Liver (tissue), 9 donors: ENCODE measurements around the gene NME4. TPM values are rescaled to one million over a fixed set of nuclear protein-coding genes. Genes with fewer than 3 reads are reported as not detected.

ENCODE experiments used
- DNase-seq: peaks from one replicate; pipeline ENCODE4 v3.0.0-alpha.2; 2017; ENCODE audit warnings: low spot score
- H3K27ac ChIP-seq, 2 donors: one replicate each; pipeline ENCODE4 v1.7.0; 2013; ENCODE audit warnings: inconsistent platforms in 2 of 2, low read length in 2 of 2, control low read depth in 1 of 2, low read depth in 1 of 2, mild to moderate bottlenecking in 1 of 2
- H3K27me3 ChIP-seq, 4 donors: one replicate each; pipeline versions ENCODE4 v1.6.1 to v1.7.0; 2013; ENCODE audit warnings: low read length in 3 of 4, inconsistent platforms in 1 of 4, mild to moderate bottlenecking in 1 of 4, moderate library complexity in 1 of 4; ENCODE audit not compliant: control insufficient read depth in 4 of 4, insufficient read depth in 4 of 4
- H3K36me3 ChIP-seq, 4 donors: one replicate each; pipeline versions ENCODE4 v1.6.1 to v1.7.0; 2013; ENCODE audit warnings: low read length in 3 of 4, mild to moderate bottlenecking in 3 of 4, low read depth in 1 of 4, moderate library complexity in 1 of 4; ENCODE audit not compliant: control insufficient read depth in 4 of 4, insufficient read depth in 3 of 4
- H3K4me1 ChIP-seq, 4 donors: one replicate each; pipeline versions ENCODE4 v1.6.1 to v1.7.0; 2013; ENCODE audit warnings: low read length in 3 of 4, mild to moderate bottlenecking in 3 of 4, moderate library complexity in 1 of 4; ENCODE audit not compliant: control insufficient read depth in 4 of 4, insufficient read depth in 4 of 4
- H3K4me3 ChIP-seq, 3 donors: one replicate each; pipeline versions ENCODE4 v1.6.1 to v1.7.0; 2013; ENCODE audit warnings: low read length in 3 of 3, control low read depth in 1 of 3, low read depth in 1 of 3, mild to moderate bottlenecking in 1 of 3
- H3K9ac ChIP-seq, 2 donors: one replicate each; pipeline ENCODE4 v1.7.0; 2013; ENCODE audit warnings: low read length in 2 of 2, mild to moderate bottlenecking in 2 of 2, moderate library complexity in 2 of 2, control low read depth in 1 of 2, low read depth in 1 of 2
- H3K9me3 ChIP-seq, 4 donors: one replicate each; pipeline versions ENCODE4 v1.6.1 to v1.7.0; 2013; ENCODE audit warnings: low read length in 3 of 4; ENCODE audit not compliant: control insufficient read depth in 4 of 4
- ATF3 ChIP-seq: IDR thresholded peaks from 2 replicates; pipeline ENCODE4 v1.6.1; 2016; ENCODE audit warnings: antibody characterized with exemption
- EGR1 ChIP-seq, 2 donors: IDR thresholded peaks; 2 replicates each; pipeline ENCODE4 v1.6.1; 2016 to 2018; ENCODE audit warnings: antibody characterized with exemption in 2 of 2, low read depth in 2 of 2
- FOXA1 ChIP-seq: IDR thresholded peaks from 2 replicates; pipeline ENCODE4 v1.6.1; 2016; ENCODE audit warnings: antibody characterized with exemption
- FOXA2 ChIP-seq: IDR thresholded peaks from 2 replicates; pipeline ENCODE4 v1.6.1; 2016; ENCODE audit warnings: antibody characterized with exemption
- GABPA ChIP-seq, 2 donors: IDR thresholded peaks in 1 of 2; conservative IDR thresholded peaks in 1 of 2; 2 replicates each; pipeline ENCODE4 v1.6.1; 2016; ENCODE audit warnings: antibody characterized with exemption in 2 of 2, mild to moderate bottlenecking in 1 of 2, moderate library complexity in 1 of 2
- HNF4A ChIP-seq, 2 donors: conservative IDR thresholded peaks; 2 replicates each; pipeline ENCODE4 v1.6.1; 2016; ENCODE audit warnings: antibody characterized with exemption in 2 of 2, mild to moderate bottlenecking in 2 of 2
- HNF4G ChIP-seq: IDR thresholded peaks from 2 replicates; pipeline ENCODE4 v1.6.1; 2016; ENCODE audit warnings: antibody characterized with exemption
- JUND ChIP-seq, 2 donors: IDR thresholded peaks; 2 replicates each; pipeline ENCODE4 v1.6.1; 2016; ENCODE audit warnings: antibody characterized with exemption in 2 of 2
- MAX ChIP-seq: IDR thresholded peaks from 2 replicates; pipeline ENCODE4 v1.6.1; 2016; ENCODE audit warnings: antibody characterized with exemption
- NR2F2 ChIP-seq: IDR thresholded peaks from 2 replicates; pipeline ENCODE4 v1.6.1; 2016; ENCODE audit warnings: antibody characterized with exemption
- RAD21 ChIP-seq, 2 donors: IDR thresholded peaks; 2 replicates each; pipeline ENCODE4 v1.6.1; 2016; ENCODE audit warnings: antibody characterized with exemption in 2 of 2, mild to moderate bottlenecking in 2 of 2
- REST ChIP-seq: IDR thresholded peaks from 2 replicates; pipeline ENCODE4 v1.6.1; 2016; ENCODE audit warnings: antibody characterized with exemption, mild to moderate bottlenecking
- RXRA ChIP-seq, 2 donors: IDR thresholded peaks; 2 replicates each; pipeline ENCODE4 v1.6.1; 2017 to 2018; ENCODE audit warnings: antibody characterized with exemption in 2 of 2, mild to moderate bottlenecking in 1 of 2
- SP1 ChIP-seq: IDR thresholded peaks from 2 replicates; pipeline ENCODE4 v1.6.1; 2018; ENCODE audit warnings: antibody characterized with exemption, mild to moderate bottlenecking
- TAF1 ChIP-seq: conservative IDR thresholded peaks from 2 replicates; pipeline ENCODE4 v1.6.1; 2016; ENCODE audit warnings: antibody characterized with exemption, mild to moderate bottlenecking
- YY1 ChIP-seq: IDR thresholded peaks from 2 replicates; pipeline ENCODE4 v1.6.1; 2016; ENCODE audit warnings: antibody characterized with exemption, mild to moderate bottlenecking
- WGBS: extraction: QIAGEN DNeasy Blood & Tissue Kit; methylation state at CpG from one replicate; pipeline ENCODE4 v1.1.7; 2013; 5-methylcytosine and 5-hydroxymethylcytosine counted together
- polyA plus RNA-seq, 2 donors: library from polyadenylated mRNA; stranded (reverse) in 1 of 2; unstranded in 1 of 2; fragments of 200-250 nt in 1 of 2; fragments of >200 nt in 1 of 2; fragmentation: Nextera tagmentation in 1 of 2; extraction: Ambion mirVana in 1 of 2; gene quantifications; one replicate each; pipeline versions ENCODE4 v1.2.1 to v1.2.3, GENCODE V29; 2013 to 2015
- total RNA-seq, 2 donors: library from RNA; depleted of rRNA; stranded (reverse); fragments of >200 nt; gene quantifications; one replicate each; pipeline ENCODE4 v1.2.3, GENCODE V29; 2014
- TF ChIP-seq, protein P1 (sequence below): fragments of 150-350 bp; IDR thresholded peaks from 2 replicates; pipeline ENCODE4 v1.5.1; 2017; ENCODE audit warnings: improper control_type of control experiment, low read depth, low read length; ENCODE audit not compliant: missing input control
- TF ChIP-seq, protein P2 (sequence below): IDR thresholded peaks from 2 replicates; pipeline ENCODE4 v1.6.1; 2016; ENCODE audit warnings: antibody characterized with exemption
- donor health status: healthy.
- donor health status: healthy.
- donor health status: healthy.
- donor health status: healthy.
- donor health status: healthy.

NME4 gene
- total and polyA plus RNA-seq, 4 donors, result 39.2 to 118 (median 83.9) TPM

DNA sequence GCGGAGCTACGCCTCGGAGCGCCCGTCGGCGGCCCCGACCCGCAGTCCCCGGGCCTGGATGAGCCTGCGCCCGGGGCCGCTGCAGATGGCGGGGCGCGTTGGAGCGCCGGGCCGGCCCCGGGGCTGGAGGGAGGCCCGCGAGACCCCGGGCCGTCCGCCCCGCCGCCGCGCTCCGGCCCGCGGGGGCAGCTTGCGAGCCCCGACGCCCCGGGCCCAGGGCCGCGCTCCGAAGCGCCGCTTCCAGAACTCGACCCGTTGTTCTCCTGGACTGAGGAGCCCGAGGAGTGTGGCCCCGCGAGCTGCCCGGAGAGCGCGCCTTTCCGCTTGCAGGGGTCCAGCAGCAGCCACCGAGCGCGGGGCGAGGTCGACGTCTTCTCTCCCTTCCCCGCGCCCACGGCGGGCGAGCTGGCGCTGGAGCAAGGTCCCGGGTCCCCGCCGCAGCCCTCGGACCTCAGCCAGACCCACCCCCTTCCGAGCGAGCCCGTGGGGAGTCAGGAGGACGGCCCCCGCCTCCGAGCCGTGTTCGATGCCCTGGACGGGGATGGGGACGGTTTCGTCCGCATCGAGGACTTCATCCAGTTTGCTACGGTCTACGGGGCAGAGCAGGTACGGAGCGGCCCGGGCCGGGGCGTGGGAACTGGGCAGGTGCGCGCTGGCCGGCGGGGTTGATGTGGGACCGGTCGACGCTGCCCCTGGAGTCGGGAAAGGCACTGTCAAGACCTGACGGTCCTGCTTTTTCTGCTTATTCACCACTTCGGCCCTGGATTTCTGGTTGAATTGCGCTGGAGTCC lies 29.3 kb downstream of the NME4 start:
- no peak for DNase-seq

More for the DNA sequence above, 29.3 kb downstream of the NME4 start:
- no peaks in the 10 kb centered on the region for H3K9me3 ChIP-seq
- 3% methylated on average over 97 of the region's 97 CpGs for WGBS
- peak overlapping the region; percentile 43 to 88 (median 73) for H3K4me3 ChIP-seq
- H3K27ac ChIP-seq, result no peak overlapping the region
- H3K4me1 ChIP-seq, result peaks cover 5 to 25% (median 19%) of the 10 kb centered on the region in 4 donors
- H3K27me3 ChIP-seq, result no peaks in the 10 kb centered on the region
- no peaks in the 10 kb centered on the region for H3K36me3 ChIP-seq
- TF ChIP-seq NR2F2 (no peak), RAD21 (IDR thresholded peaks at IDR 0.05) (no peak), REST (no peak), HNF4A (conservative IDR thresholded peaks at IDR 0.05) (no peak), JUND (IDR thresholded peaks at IDR 0.05) (no peak), MAX (no peak), TAF1 (no peak), RXRA (IDR thresholded peaks at IDR 0.05) (no peak), YY1 (no peak), HNF4G (no peak), EGR1 (IDR thresholded peaks at IDR 0.05; ENCODE audit: low read depth in 2 of 2) (no peak), GABPA (IDR thresholded peaks at IDR 0.05 in 1 of 2, conservative IDR thresholded peaks at IDR 0.05 in 1 of 2) (no peak), FOXA1 (no peak), SP1 (no peak), FOXA2 (no peak), ATF3 (no peak)
- TF ChIP-seq, protein P1, sequence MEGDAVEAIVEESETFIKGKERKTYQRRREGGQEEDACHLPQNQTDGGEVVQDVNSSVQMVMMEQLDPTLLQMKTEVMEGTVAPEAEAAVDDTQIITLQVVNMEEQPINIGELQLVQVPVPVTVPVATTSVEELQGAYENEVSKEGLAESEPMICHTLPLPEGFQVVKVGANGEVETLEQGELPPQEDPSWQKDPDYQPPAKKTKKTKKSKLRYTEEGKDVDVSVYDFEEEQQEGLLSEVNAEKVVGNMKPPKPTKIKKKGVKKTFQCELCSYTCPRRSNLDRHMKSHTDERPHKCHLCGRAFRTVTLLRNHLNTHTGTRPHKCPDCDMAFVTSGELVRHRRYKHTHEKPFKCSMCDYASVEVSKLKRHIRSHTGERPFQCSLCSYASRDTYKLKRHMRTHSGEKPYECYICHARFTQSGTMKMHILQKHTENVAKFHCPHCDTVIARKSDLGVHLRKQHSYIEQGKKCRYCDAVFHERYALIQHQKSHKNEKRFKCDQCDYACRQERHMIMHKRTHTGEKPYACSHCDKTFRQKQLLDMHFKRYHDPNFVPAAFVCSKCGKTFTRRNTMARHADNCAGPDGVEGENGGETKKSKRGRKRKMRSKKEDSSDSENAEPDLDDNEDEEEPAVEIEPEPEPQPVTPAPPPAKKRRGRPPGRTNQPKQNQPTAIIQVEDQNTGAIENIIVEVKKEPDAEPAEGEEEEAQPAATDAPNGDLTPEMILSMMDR, result no peak
- TF ChIP-seq, protein P2, sequence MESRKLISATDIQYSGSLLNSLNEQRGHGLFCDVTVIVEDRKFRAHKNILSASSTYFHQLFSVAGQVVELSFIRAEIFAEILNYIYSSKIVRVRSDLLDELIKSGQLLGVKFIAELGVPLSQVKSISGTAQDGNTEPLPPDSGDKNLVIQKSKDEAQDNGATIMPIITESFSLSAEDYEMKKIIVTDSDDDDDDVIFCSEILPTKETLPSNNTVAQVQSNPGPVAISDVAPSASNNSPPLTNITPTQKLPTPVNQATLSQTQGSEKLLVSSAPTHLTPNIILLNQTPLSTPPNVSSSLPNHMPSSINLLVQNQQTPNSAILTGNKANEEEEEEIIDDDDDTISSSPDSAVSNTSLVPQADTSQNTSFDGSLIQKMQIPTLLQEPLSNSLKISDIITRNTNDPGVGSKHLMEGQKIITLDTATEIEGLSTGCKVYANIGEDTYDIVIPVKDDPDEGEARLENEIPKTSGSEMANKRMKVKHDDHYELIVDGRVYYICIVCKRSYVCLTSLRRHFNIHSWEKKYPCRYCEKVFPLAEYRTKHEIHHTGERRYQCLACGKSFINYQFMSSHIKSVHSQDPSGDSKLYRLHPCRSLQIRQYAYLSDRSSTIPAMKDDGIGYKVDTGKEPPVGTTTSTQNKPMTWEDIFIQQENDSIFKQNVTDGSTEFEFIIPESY, result no peak
- peak overlapping the region in 1 of 2 donors; percentile 3 for H3K9ac ChIP-seq
